ENCODE data around the gene HOXB6. TPM values are rescaled to one million over a fixed set of nuclear protein-coding genes. Genes with fewer than 3 reads are reported as not detected.

The HOXB6 gene
- polyA plus RNA-seq, 2 of the 4 experiments (the other 2 are of a cell fraction) = 10.2 to 14.7 TPM

GRCh38 chr17:48643697-48644012, 38.9 kb upstream of the HOXB6 start:
- peak overlapping the region; percentile 26; the same call in 1 of the 3 replicates for H3K4me3 ChIP-seq
- ChIA-PET POLR2A (interaction anchor here (1.1 kb wide), 1 partner anchor 18 kb away, joined by 3 read pairs; the partner anchor contains the start of gene HOXB9), CTCF (interaction anchor here (1.0 to 2.5 kb wide), 5 partner anchors 8 to 235 kb away, joined by 3 to 13 read pairs (median 5); partner anchors contain the start of gene HOXB9)
- no peaks in the 10 kb centered on the region for H3K9me3 ChIP-seq
- DNase-seq (ENCODE audit: low read depth in 1 of 2, low spot score in 1 of 2) (no peak), ATAC-seq (no peak), FAIRE-seq (no peak)
- peaks cover 49% of the 10 kb centered on the region for H3K4me1 ChIP-seq
- no peak for TF ChIP-seq CEBPB (IDR thresholded peaks at IDR 0.05)
- H3K27ac ChIP-seq = peak overlapping the region; percentile 52 to 92; a peak in 4 of 6 replicates
- peak overlapping the region; percentile 68 for H3K4me2 ChIP-seq

GRCh38 chr17:48642843-48643696, 38.3 kb upstream of the HOXB6 start:
- TF ChIP-seq E2F6 (IDR thresholded peaks at IDR 0.05; ENCODE audit: borderline replicate concordance, low read depth) (peak; percentile 1; the same call in 1 of the 2 replicates), BCL3 (IDR thresholded peaks at IDR 0.05) (0 out of 3 replicates have a peak, but pooled peaks have one; percentile 10), ZNF302 (CRISPR knock-in tag; IDR thresholded peaks at IDR 0.05) (no peak), ZFP36 (IDR thresholded peaks at IDR 0.05; ENCODE audit: borderline replicate concordance, partially characterized antibody) (no peak)
- peak overlapping the region; percentile 26 for H3K4me3 ChIP-seq
- 48% methylated on average over 23 of the region's 23 CpGs for WGBS (ENCODE audit: missing lambda C conversion rate)
- peaks cover 55% of the 10 kb centered on the region for H3K4me1 ChIP-seq
- CTCF ChIA-PET = interaction anchor here (0.5 to 2.5 kb wide), 18 partner anchors 9 to 468 kb away, joined by 3 to 13 read pairs (median 4); partner anchors contain the start of gene HOXB9
- POLR2A ChIA-PET = interaction anchor here (0.6 to 0.9 kb wide), 2 partner anchors 17 to 559 kb away, joined by 5 read pairs; partner anchors contain the start of gene HOXB9
- H3K4me2 ChIP-seq = peak overlapping the region; percentile 68
- ATAC-seq = no peak
- DNase-seq (ENCODE audit: low read depth in 1 of 2, low spot score in 1 of 2) = no peak
- no peaks in the 10 kb centered on the region for H3K9me3 ChIP-seq
- peak overlapping the region; percentile 52 to 92 for H3K27ac ChIP-seq
- no peak for FAIRE-seq

- 72% methylated on average over 49 of the region's 58 CpGs for WGBS (ENCODE audit: missing lambda C conversion rate)
- TF ChIP-seq ZNF302 (CRISPR knock-in tag; IDR thresholded peaks at IDR 0.05) (no peak), BHLHE40 (IDR thresholded peaks at IDR 0.05; ENCODE audit: low read depth, low read length) (no peak), TP53 (CRISPR knock-in tag; IDR thresholded peaks at IDR 0.05) (no peak), MAX (IDR thresholded peaks at IDR 0.05) (peak; percentile 73), ATOH8 (CRISPR knock-in tag; IDR thresholded peaks at IDR 0.05; ENCODE audit: low read depth) (no peak), BCL3 (IDR thresholded peaks at IDR 0.05) (0 out of 3 replicates have a peak, but pooled peaks have one; percentile 12), HDAC2 (IDR thresholded peaks at IDR 0.05) (no peak), POLR2A (IDR thresholded peaks at IDR 0.05; ENCODE audit: low read length) (peak; percentile 40), HMGXB4 (CRISPR knock-in tag; IDR thresholded peaks at IDR 0.05; ENCODE audit: borderline replicate concordance) (no peak), CBX2 (IDR thresholded peaks at IDR 0.05; ENCODE audit: borderline replicate concordance, low read depth) (no peak), CTCF (IDR thresholded peaks at IDR 0.05) (peak; percentile 24; the same call in 2 of the 3 replicates)
- CTCF ChIA-PET = interaction anchor here (0.5 to 2.5 kb wide), 18 partner anchors 9 to 467 kb away, joined by 3 to 13 read pairs (median 4); partner anchors contain the start of gene HOXB9
Observed at GRCh38 chr17:48642059-48642842, 37.5 kb upstream of the HOXB6 start.

More at GRCh38 chr17:48642059-48642842, 37.5 kb upstream of the HOXB6 start:
- peaks cover 61% of the 10 kb centered on the region for H3K4me1 ChIP-seq
- ATAC-seq (peak in 1 of 2 experiments; percentile 44; a peak in 3 of 6 replicates), DNase-seq (ENCODE audit: low read depth in 1 of 2, low spot score in 1 of 2) (peak; percentile 55 to 81), FAIRE-seq (no peak)
- peak overlapping the region; percentile 68 for H3K4me2 ChIP-seq
- H3K27ac ChIP-seq = peak overlapping the region; percentile 52 to 92
- H3K4me3 ChIP-seq = peak overlapping the region; percentile 26
- no peaks in the 10 kb centered on the region for H3K9me3 ChIP-seq
- POLR2A ChIA-PET = interaction anchor here (0.6 to 0.9 kb wide), 2 partner anchors 16 to 559 kb away, joined by 5 read pairs; partner anchors contain the start of gene HOXB9

Data from A549 (cell line).